ENCODE measurements around the gene ENTHD1. TPM values are rescaled to one million over a fixed set of nuclear protein-coding genes. Genes with fewer than 3 reads are reported as not detected.

The ENTHD1 gene
- total and polyA plus RNA-seq, 2 of the 8 experiments (the other 6 are each of a cell fraction or from before 2014, with no cell fraction given), result not detected

DNA sequence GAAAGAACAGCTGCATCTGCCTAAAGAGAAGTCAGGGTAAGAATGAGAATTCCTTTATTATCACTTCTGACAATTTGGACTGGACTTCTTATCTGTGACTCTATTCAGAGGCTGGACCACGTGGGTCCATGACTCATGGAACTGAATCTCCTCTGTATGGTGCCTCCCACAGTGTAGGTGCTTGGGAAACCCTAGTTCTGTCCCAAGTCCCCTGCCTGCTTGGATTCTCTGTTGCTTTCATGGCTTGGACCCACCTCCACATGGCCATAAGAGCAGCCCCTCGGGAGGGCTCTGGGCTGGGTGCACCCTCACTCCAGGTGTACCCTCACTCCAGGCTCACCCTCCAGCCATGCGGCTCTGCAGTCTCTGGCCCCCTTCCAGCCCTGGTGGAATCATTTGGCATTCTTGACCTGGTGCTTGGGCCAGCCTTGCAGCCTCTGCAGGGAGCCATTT is 169.6 kb downstream of the ENTHD1 start:
- Histone ChIP-seq H3K4ac (replicated peaks; ENCODE audit: insufficient read length, low read depth, low read length) (no peak overlapping the region), H2BK120ac (replicated peaks; ENCODE audit: low read depth, low read length) (no peak overlapping the region), H3K27me3 (replicated peaks in 1 of 4; ENCODE audit: control insufficient read depth in 3 of 4, extremely low read depth in 1 of 4, insufficient read depth in 3 of 4, low read length in 3 of 4) (no peaks in the 10 kb centered on the region), H3K36me3 (ENCODE audit: control insufficient read depth in 2 of 4, insufficient read depth in 4 of 4, low read length in 3 of 4) (no peaks in the 10 kb centered on the region), H2AK5ac (ENCODE audit: low read depth, low read length) (no peak overlapping the region), H3K4me1 (replicated peaks in 1 of 4; ENCODE audit: control insufficient read depth in 3 of 4, insufficient read depth in 4 of 4, low read length in 3 of 4) (no peaks in the 10 kb centered on the region; a peak in 1 of 7 replicates), H4K8ac (ENCODE audit: extremely low read depth, insufficient read depth, low read length) (no peak overlapping the region), H3K27ac (ENCODE audit: low read depth, low read length) (no peak overlapping the region), H4K91ac (replicated peaks; ENCODE audit: insufficient read length, low read length) (no peak overlapping the region), H3K14ac (ENCODE audit: insufficient read length) (no peak overlapping the region), H3K23me2 (ENCODE audit: low read depth, low read length) (no peaks in the 10 kb centered on the region), H3K9me3 (ENCODE audit: insufficient read depth in 2 of 2, low read depth in 1 of 2, low read length in 1 of 2) (no peaks in the 10 kb centered on the region), H2BK15ac (ENCODE audit: low read length) (no peak overlapping the region), H4K5ac (ENCODE audit: insufficient read length, low read depth, low read length) (no peak overlapping the region), H3K23ac (ENCODE audit: insufficient read length) (no peak overlapping the region), H3K79me2 (ENCODE audit: control insufficient read depth in 1 of 2, insufficient read depth in 2 of 2, low read length in 2 of 2) (no peaks in the 10 kb centered on the region), H3K4me3 (ENCODE audit: extremely low read depth in 1 of 4, insufficient read depth in 2 of 4, low read depth in 3 of 4, low read length in 4 of 4) (no peak overlapping the region), H2AFZ (ENCODE audit: low read length) (no peak overlapping the region), H3K79me1 (ENCODE audit: low read depth, low read length) (no peaks in the 10 kb centered on the region), H2BK12ac (ENCODE audit: low read depth, low read length) (no peak overlapping the region), H3K4me2 (ENCODE audit: insufficient read depth in 1 of 2, low read depth in 2 of 2, low read length in 2 of 2) (no peak overlapping the region), H3K18ac (ENCODE audit: extremely low read depth, low read length) (no peak overlapping the region), H3K9ac (replicated peaks in 1 of 4; ENCODE audit: extremely low read depth in 1 of 4, low read depth in 3 of 4, low read length in 3 of 4) (no peak overlapping the region), H2BK5ac (ENCODE audit: low read depth, low read length) (no peak overlapping the region), H2BK20ac (ENCODE audit: low read length) (no peak overlapping the region), H4K20me1 (replicated peaks in 1 of 2; ENCODE audit: control insufficient read depth in 1 of 2, insufficient read depth in 2 of 2, low read length in 2 of 2) (no peaks in the 10 kb centered on the region), H3K56ac (replicated peaks; ENCODE audit: insufficient read length, low read depth, low read length) (no peak overlapping the region)
- TF ChIP-seq KDM4A (IDR thresholded peaks at IDR 0.05; ENCODE audit: low read depth, low read length, severe bottlenecking) (no peak), NANOG (IDR thresholded peaks at IDR 0.05; ENCODE audit: insufficient read depth, low read depth, low read length, poor library complexity, severe bottlenecking) (no peak), KDM5A (IDR thresholded peaks at IDR 0.05; ENCODE audit: low read length) (no peak), CREB1 (IDR thresholded peaks at IDR 0.05) (no peak), SRF (IDR thresholded peaks at IDR 0.05; ENCODE audit: low read depth, low read length) (no peak)
- TF ChIP-seq, protein P1, sequence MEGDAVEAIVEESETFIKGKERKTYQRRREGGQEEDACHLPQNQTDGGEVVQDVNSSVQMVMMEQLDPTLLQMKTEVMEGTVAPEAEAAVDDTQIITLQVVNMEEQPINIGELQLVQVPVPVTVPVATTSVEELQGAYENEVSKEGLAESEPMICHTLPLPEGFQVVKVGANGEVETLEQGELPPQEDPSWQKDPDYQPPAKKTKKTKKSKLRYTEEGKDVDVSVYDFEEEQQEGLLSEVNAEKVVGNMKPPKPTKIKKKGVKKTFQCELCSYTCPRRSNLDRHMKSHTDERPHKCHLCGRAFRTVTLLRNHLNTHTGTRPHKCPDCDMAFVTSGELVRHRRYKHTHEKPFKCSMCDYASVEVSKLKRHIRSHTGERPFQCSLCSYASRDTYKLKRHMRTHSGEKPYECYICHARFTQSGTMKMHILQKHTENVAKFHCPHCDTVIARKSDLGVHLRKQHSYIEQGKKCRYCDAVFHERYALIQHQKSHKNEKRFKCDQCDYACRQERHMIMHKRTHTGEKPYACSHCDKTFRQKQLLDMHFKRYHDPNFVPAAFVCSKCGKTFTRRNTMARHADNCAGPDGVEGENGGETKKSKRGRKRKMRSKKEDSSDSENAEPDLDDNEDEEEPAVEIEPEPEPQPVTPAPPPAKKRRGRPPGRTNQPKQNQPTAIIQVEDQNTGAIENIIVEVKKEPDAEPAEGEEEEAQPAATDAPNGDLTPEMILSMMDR (IDR thresholded peaks at IDR 0.05; ENCODE audit: control extremely low read depth in 1 of 3, insufficient read depth in 1 of 3, low read depth in 1 of 3, low read length in 3 of 3), result no peak
- ChIA-PET CTCF (ENCODE audit: partially characterized antibody) (interaction anchor here (0.8 kb wide), 1 partner anchor 153 kb away, joined by 3 read pairs; no protein-coding TSS in a partner anchor), POLR2A (ENCODE audit: partially characterized antibody) (no interaction called here)
- no peak for DNase-seq (ENCODE audit: low read depth in 1 of 2, low spot score in 2 of 2)
- 96% methylated on average over 3 of the region's 3 CpGs; no CpG with 5 or more reads in 1 of the 2 experiments for WGBS, 2 experiments (ENCODE audit: extremely low coverage in 1 of 2, insufficient coverage in 1 of 2, insufficient read length in 1 of 2, insufficient replicate concordance in 2 of 2, low coverage in 1 of 2, low lambda C conversion rate in 2 of 2, missing lambda C conversion rate in 1 of 2)
- FAIRE-seq, result no peak

Measured in H1 (cell line).